ENCODE data around the gene DNAJB6.

- TF ChIP-seq EZH2 (IDR thresholded peaks at IDR 0.05; ENCODE audit: insufficient read depth, poor library complexity, severe bottlenecking) (no peak), EZH2phosphoT487 (IDR thresholded peaks at IDR 0.05; ENCODE audit: insufficient read depth, low read depth) (no peak)
Observed at GRCh38 chr7:157462840-157463239, 126.0 kb downstream of the DNAJB6 start.
